GM19043 (cell line): ENCODE measurements around the gene TDRD3.
"Not testable (repeated sequence)": the region's sequence is repeated elsewhere in the genome, so short reads cannot be mapped to it uniquely, and the experiment has no call there.

Source experiments
- ATAC-seq: cut with Tn5 transposase; IDR thresholded peaks from one replicate; pipeline ENCODE4 v1.9.1; 2021; ENCODE audit warnings: low read depth; ENCODE audit not compliant: unreplicated experiment

Gene TDRD3

DNA sequence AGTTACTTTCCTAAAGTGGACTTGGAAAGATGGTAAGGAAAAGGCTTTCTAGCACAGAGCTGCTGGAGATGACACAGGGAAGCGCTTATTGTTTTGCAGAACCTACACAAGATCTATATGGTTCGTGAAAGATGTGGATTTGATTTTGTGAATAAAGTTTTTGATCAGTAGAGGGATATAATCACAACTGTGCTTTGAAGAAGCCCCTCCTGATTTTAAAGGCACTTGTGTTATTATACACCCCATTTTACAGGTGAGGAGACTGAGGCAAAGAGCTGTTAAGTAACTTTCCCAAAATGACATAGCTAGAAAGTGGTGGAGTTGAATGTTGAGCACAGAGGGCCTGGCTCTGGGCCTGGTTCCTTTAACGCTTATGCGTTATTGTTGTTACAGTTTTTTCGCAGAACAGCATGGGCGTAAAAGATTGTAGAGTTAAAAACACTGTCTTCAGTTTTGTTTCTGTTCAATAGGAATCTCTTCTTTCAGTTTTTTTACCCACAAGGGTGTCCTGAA is 1.4 kb downstream of the TDRD3 start:
- ATAC-seq, result no peak

DNA sequence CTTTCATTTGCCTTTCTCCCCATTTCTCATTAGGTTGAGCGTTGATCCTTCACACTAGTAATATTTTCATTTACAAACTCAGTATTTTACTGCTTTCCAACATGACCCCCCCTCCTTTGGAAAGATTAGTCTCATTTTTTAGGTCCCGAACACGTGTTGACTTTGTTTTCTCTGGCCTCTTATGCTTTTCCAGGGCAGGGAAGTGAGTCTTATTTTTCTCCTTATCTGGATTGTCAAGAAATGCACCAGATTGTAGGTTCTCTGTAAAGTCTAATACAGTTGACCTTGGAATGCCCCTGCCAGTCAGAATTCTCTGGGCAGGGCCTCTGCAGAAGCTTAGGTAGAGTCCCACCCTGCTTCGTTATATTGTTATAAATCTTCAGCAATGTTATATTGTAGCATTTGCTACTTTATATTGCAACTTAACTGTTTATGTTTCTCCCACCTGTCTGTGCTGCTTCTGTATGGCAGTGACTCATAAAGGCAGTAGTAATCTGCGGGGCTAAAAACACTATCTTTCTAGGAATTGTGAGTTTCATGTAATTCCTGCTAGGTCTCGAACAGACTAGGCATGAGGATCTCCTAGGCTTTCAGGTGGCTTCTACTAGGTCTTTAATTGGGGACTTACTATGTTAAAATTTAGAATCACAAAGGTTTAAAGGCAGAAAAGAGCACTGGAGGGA is 2.0 kb downstream of the TDRD3 start:
- ATAC-seq, result no peak

GRCh38 chr13:60402022-60402421 is 5.0 kb downstream of the TDRD3 start:
- ATAC-seq, result no peak

GRCh38 chr13:60407095-60407494 is 10.1 kb downstream of the TDRD3 start:
- no peak for ATAC-seq

GRCh38 chr13:60407852-60408251 is 10.8 kb downstream of the TDRD3 start:
- ATAC-seq, result not testable (repeated sequence)

DNA sequence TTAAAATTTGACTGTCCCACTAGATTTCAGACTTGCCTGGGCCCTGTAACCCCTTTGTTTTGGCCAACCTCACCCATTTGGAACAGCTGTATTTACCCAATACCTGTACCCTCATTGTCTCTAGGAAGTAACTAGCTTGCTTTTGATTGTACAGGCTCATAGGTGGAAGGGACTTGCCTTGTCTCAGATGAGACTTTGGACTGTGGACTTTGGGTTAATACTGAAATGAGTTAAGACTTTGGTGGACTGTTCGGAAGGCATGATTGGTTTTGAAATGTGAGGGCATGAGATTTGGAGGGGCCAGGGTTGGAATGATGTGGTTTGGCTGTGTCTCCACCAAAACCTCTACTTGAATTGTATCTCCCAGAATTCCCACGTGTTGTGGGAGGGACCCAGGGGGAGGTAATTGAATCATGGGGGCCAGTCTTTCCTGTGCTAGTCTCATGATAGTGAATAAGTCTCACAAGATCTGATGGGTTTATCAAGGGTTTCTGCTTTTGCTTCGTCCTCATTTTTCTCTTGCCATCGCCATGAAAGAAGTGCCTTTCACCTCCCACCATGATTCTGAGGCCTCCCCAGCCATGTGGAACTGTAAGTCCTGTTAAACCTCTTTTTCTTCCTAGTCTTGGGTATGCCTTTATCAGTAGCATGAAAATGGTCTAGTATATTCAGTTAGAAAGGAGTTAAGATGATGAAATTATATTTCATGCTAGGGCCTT is 12.7 kb downstream of the TDRD3 start:
- not testable (repeated sequence) for ATAC-seq

GRCh38 chr13:60410299-60410698 is 13.3 kb downstream of the TDRD3 start:
- no peak for ATAC-seq

DNA sequence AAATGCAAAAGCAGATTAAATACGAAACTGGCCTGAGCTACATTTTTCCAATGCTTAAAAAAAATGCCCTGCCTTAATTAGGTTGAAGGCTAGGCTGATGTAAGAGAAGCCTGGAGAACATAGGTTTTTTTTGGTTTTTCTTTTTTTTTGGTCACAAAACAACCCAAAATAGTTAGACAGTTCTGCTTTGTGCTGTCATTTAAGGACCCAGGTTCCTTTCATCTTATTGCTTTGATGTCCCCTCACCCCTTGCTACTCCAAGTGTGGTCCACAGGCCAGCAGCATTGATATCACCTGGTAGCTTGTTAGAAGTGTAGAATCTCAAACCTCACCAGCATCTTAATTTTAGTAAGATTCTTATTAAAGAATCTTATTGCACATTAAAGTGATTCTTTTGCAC is 14.4 kb downstream of the TDRD3 start:
- no peak for ATAC-seq

GRCh38 chr13:60411983-60412382 is 15.0 kb downstream of the TDRD3 start:
- no peak for ATAC-seq

DNA sequence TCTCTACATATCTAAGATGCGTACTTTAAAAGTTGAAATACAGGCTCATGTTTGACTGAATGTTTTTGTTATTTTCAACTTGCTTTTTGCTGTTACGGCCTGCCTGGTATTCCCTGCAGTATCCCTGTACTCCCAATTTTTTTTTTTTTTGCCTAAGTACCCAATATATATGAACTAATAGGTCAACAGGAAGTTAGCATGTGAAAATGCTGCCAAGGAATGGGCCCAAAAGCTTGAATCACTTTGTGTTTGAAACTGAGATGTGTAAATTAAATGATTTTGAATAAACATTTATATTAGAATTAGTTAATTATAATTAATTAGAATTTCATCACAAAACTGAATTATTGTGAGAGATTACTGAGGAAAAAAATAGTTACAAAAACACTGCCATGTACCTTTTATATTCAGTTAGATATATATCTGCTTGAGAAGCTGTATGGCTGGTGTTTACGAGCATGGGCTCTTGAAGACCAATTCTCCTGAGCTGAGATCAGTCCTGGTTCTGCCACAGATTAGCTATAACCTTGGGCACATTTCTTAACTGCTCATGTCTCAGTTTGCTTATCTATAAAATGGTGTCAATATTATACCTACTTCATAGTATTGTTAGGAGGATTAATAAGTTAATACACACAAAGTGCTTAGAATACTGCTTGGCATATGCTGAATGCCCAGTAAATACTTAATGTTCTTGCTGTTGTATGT is 16.0 kb downstream of the TDRD3 start:
- no peak for ATAC-seq

DNA sequence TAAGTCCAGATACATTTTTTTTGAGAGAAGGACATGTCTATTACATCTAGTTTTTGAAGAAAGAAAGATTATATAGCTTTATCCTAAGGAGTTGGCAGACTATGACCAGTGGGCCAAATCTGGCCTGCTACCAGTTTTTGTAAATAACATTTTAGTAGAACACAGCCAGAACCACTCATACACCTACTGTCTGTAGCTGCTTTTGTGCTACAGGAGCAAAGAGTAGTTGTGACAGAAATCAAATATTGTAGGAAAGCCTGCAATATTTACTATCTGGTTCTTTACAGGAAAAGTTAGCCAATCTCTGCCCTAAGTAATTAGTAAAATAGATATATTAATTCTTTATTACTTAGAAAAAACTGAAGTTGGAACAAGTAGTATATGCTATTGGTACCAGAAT is 17.2 kb downstream of the TDRD3 start:
- ATAC-seq, result no peak

- no peak for ATAC-seq
Observed at GRCh38 chr13:60417734-60418133, 20.7 kb downstream of the TDRD3 start.

GRCh38 chr13:60418954-60419353 is 21.9 kb downstream of the TDRD3 start:
- ATAC-seq, result no peak

- ATAC-seq, result no peak
Observed at GRCh38 chr13:60425332-60425731, 28.3 kb downstream of the TDRD3 start.

GRCh38 chr13:60426075-60426474 is 29.1 kb downstream of the TDRD3 start:
- ATAC-seq, result no peak

- no peak for ATAC-seq
Observed at GRCh38 chr13:60427285-60427684, 30.3 kb downstream of the TDRD3 start.

- peak; percentile 80 for ATAC-seq
Observed at GRCh38 chr13:60431108-60431700, 34.2 kb downstream of the TDRD3 start.

GRCh38 chr13:60433505-60433904 is 36.5 kb downstream of the TDRD3 start:
- ATAC-seq, result no peak

GRCh38 chr13:60435762-60436374 is 38.8 kb downstream of the TDRD3 start:
- no peak for ATAC-seq

- no peak for ATAC-seq
Observed at GRCh38 chr13:60439201-60439600, 42.2 kb downstream of the TDRD3 start.

DNA sequence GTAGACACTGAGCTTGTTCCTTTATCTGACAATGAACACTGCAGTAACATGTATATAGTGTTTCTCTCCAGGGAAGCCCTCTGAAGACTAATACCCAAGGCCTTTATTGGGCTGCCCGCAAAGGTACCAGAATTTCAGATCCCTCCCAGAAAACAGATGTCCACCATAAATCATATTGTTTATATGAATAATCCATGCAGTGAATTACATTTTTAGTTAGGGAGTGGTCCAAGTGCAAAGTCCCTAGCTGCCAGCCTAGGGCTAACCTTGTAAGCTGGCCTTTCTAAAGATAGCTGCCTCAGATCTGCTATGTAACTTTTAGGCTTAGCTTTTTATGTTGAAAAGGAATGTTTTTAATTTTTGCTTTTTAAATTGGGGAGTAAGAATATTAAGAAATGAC is 44.7 kb downstream of the TDRD3 start:
- ATAC-seq, result no peak
